PC-3 (cell line): ENCODE data around the gene CCDC86. TPM values are rescaled to one million over a fixed set of nuclear protein-coding genes. Genes with fewer than 3 reads are reported as not detected.

Experiments
- ATAC-seq: fragments of 200-7000 bp; cut with Tn5 transposase; 2 replicates; pipeline ENCODE4 v1.9.1; 2020; ENCODE audit warnings: mild to moderate bottlenecking, moderate library complexity
- BruUV-seq: library from RNA; stranded (reverse); fragments of 400-500 nt; replicated peaks from 2 replicates; lab custom pipeline; 2021; lab: Mats Ljungman, UMichigan
- CTCF ChIA-PET: fragments of 300-600 bp; sonication (Branson Sonifier 250); formaldehyde crosslinking; loops from one replicate; lab custom pipeline; 2022; ENCODE audit warnings: antibody characterized with exemption; lab: Charles Lee
- POLR2A ChIA-PET: fragments of 300-600 bp; sonication (Branson Sonifier 250); formaldehyde crosslinking; loops from one replicate; lab custom pipeline; 2022; ENCODE audit warnings: antibody characterized with exemption; ENCODE audit not compliant: unreplicated experiment; lab: Charles Lee
- DNase-seq: peaks from one replicate; pipeline ENCODE4 v3.0.0-alpha.2; 2015
- H2AFZ ChIP-seq: fragments of 300-600 bp; sonication (generic); 2 replicates; pipeline ENCODE4 v1.6.0; 2016; ENCODE audit warnings: antibody characterized with exemption, low read length
- H3F3A ChIP-seq: fragments of 300-600 bp; sonication (generic); one replicate; pipeline ENCODE4 v1.6.0; 2017; ENCODE audit warnings: antibody characterized with exemption, low read length, control low read depth, mild to moderate bottlenecking; ENCODE audit not compliant: unreplicated experiment
- H3K27ac ChIP-seq: fragments of 300-600 bp; sonication (generic); 2 replicates; pipeline ENCODE4 v1.5.1; 2016; ENCODE audit warnings: mild to moderate bottlenecking, low read length
- H3K27me3 ChIP-seq: fragments of 300-600 bp; sonication (generic); 2 replicates; pipeline ENCODE4 v1.6.1; 2016; ENCODE audit warnings: low read length, mixed read lengths
- H3K36me3 ChIP-seq: fragments of 300-600 bp; sonication (generic); 2 replicates; pipeline ENCODE4 v1.6.1; 2016; ENCODE audit warnings: low read depth, mixed run types, low read length, mixed read lengths
- H3K4me1 ChIP-seq: fragments of 300-600 bp; sonication (generic); 2 replicates; pipeline ENCODE4 v1.5.1; 2016; ENCODE audit warnings: low read length; ENCODE audit not compliant: insufficient read depth
- H3K4me2 ChIP-seq: fragments of 300-600 bp; sonication (generic); 2 replicates; pipeline ENCODE4 v1.6.0; 2016; ENCODE audit warnings: low read length
- H3K4me3 ChIP-seq: fragments of 300-600 bp; sonication (generic); 2 replicates; pipeline ENCODE4 v1.5.1; 2016; ENCODE audit warnings: mild to moderate bottlenecking, low read length, mixed read lengths
- H3K79me2 ChIP-seq: fragments of 300-600 bp; sonication (generic); 2 replicates; pipeline ENCODE4 v1.6.1; 2017; ENCODE audit warnings: low read length, mixed read lengths
- H3K9ac ChIP-seq: fragments of 300-600 bp; sonication (generic); 2 replicates; pipeline ENCODE4 v1.6.0; 2016; ENCODE audit warnings: mild to moderate bottlenecking, low read length
- H3K9me2 ChIP-seq: fragments of 300-600 bp; sonication (generic); replicated peaks from 2 replicates; pipeline ENCODE4 v1.6.1; 2016; ENCODE audit warnings: mixed run types, low read length, mixed read lengths
- H3K9me3 ChIP-seq: fragments of 300-600 bp; sonication (generic); 2 replicates; pipeline ENCODE4 v1.6.1; 2016; ENCODE audit warnings: low read length, mixed read lengths
- H4K20me1 ChIP-seq: fragments of 300-600 bp; sonication (generic); 2 replicates; pipeline ENCODE4 v1.6.1; 2016; ENCODE audit warnings: low read length, mixed read lengths
- CTCF ChIP-seq: fragments of 300-600 bp; sonication (generic); conservative IDR thresholded peaks from 2 replicates; pipeline ENCODE4 v1.5.1; 2017; ENCODE audit warnings: antibody characterized with exemption, low read depth, mild to moderate bottlenecking, low read length
- EZH2 ChIP-seq: fragments of 300-600 bp; sonication (generic); IDR thresholded peaks from one replicate; pipeline ENCODE4 v1.6.1; 2017; ENCODE audit warnings: antibody characterized with exemption, mild to moderate bottlenecking, low read length; ENCODE audit not compliant: unreplicated experiment
- EZH2phosphoT487 ChIP-seq: fragments of 300-600 bp; sonication (generic); IDR thresholded peaks from 2 replicates; pipeline ENCODE4 v1.6.1; 2018; ENCODE audit warnings: mild to moderate bottlenecking, antibody characterized with exemption, low read length, borderline replicate concordance
- intact Hi-C: fragments of 100-400 bp; cut with micrococcal nuclease; formaldehyde crosslinking; loops from 2 replicates; pipeline ENCODE4 v1.9.0; 2023
- total RNA-seq: library from RNA; depleted of rRNA; stranded (reverse); fragments of >200 nt; gene quantifications from 2 replicates; pipeline ENCODE4 v1.2.3, GENCODE V29; 2014

CCDC86 gene
- total RNA-seq, 1 experiment from 2014 or later: 67.9 TPM

- Histone ChIP-seq H3K27ac (no peak overlapping the region), H3K9me3 (no peaks in the 10 kb centered on the region), H3K4me3 (no peak overlapping the region), H4K20me1 (no peaks in the 10 kb centered on the region), H3K36me3 (peaks cover 2% of the 10 kb centered on the region; the same call in 1 of the 2 replicates), H3K4me2 (no peak overlapping the region), H2AFZ (no peak overlapping the region), H3K9ac (no peak overlapping the region), H3F3A (no peaks in the 10 kb centered on the region), H3K4me1 (no peaks in the 10 kb centered on the region), H3K9me2 (no peaks in the 10 kb centered on the region), H3K27me3 (no peaks in the 10 kb centered on the region), H3K79me2 (no peaks in the 10 kb centered on the region)
- POLR2A ChIA-PET: no interaction called here
- intact Hi-C loops: no loop called here
- no peak for TF ChIP-seq CTCF
- TF ChIP-seq EZH2phosphoT487: no peak
- no peak for TF ChIP-seq EZH2
- DNase-seq (no peak), ATAC-seq (no peak)
- CTCF ChIA-PET: no interaction called here
- BruUV-seq: no TSS peak
These were observed 38.2 kb downstream of the CCDC86 start for GRCh38 chr11:60879971-60880588.

GRCh38 chr11:60880643-60881282 is 38.9 kb downstream of the CCDC86 start:
- Histone ChIP-seq H3K27ac (no peak overlapping the region), H3K36me3 (peaks cover 2% of the 10 kb centered on the region; the same call in 1 of the 2 replicates), H3K9me2 (no peaks in the 10 kb centered on the region), H3K9ac (no peak overlapping the region), H3K79me2 (no peaks in the 10 kb centered on the region), H3K4me3 (no peak overlapping the region), H4K20me1 (no peaks in the 10 kb centered on the region), H3K27me3 (no peaks in the 10 kb centered on the region), H3K4me2 (no peak overlapping the region), H3K4me1 (no peaks in the 10 kb centered on the region), H3K9me3 (no peaks in the 10 kb centered on the region), H2AFZ (no peak overlapping the region), H3F3A (no peaks in the 10 kb centered on the region)
- intact Hi-C loops: no loop called here
- CTCF ChIA-PET: no interaction called here
- ATAC-seq: no peak
- DNase-seq: no peak
- no peak for TF ChIP-seq EZH2
- no peak for TF ChIP-seq EZH2phosphoT487
- TF ChIP-seq CTCF: no peak
- POLR2A ChIA-PET: no interaction called here
- BruUV-seq: no TSS peak

GRCh38 chr11:60887556-60887955 is 45.6 kb downstream of the CCDC86 start:
- no TSS peak for BruUV-seq
- no peak overlapping the region for H2AFZ ChIP-seq
- H3K4me2 ChIP-seq: no peak overlapping the region
- H3K4me1 ChIP-seq: no peaks in the 10 kb centered on the region
- H3K9ac ChIP-seq: no peak overlapping the region
- H3K9me2 ChIP-seq: no peaks in the 10 kb centered on the region
- no peak overlapping the region for H3K4me3 ChIP-seq
- no peaks in the 10 kb centered on the region for H3K27me3 ChIP-seq
- H3K9me3 ChIP-seq: no peaks in the 10 kb centered on the region
- intact Hi-C loops: loop anchor here (1.0 kb wide), 3 partner anchors 43 to 112 kb away; no protein-coding TSS in a partner anchor
- H3K36me3 ChIP-seq: peaks cover 7% of the 10 kb centered on the region; the same call in 1 of the 2 replicates
- DNase-seq (peak; percentile 79), ATAC-seq (peak; percentile 98)
- TF ChIP-seq CTCF (peak; percentile 93), EZH2phosphoT487 (no peak), EZH2 (no peak)
- H3K27ac ChIP-seq: no peak overlapping the region
- no peaks in the 10 kb centered on the region for H3F3A ChIP-seq
- H4K20me1 ChIP-seq: no peaks in the 10 kb centered on the region
- ChIA-PET POLR2A (interaction anchor here (0.6 to 0.7 kb wide), 2 partner anchors 56 kb away, joined by 3 to 5 read pairs; no protein-coding TSS in a partner anchor), CTCF (interaction anchor here (0.6 to 2.8 kb wide), 11 partner anchors 12 to 516 kb away, joined by 3 to 123 read pairs (median 4); partner anchors contain the start of genes PTGDR2 and TMEM109)
- H3K79me2 ChIP-seq: no peaks in the 10 kb centered on the region
